HG02678 (cell line): Measurements from ENCODE around the gene SLC22A14.

ENCODE experiments used
- ATAC-seq: cut with Tn5 transposase; IDR thresholded peaks from one replicate; pipeline ENCODE4 v1.9.1; 2021; ENCODE audit warnings: mild to moderate bottlenecking, moderate library complexity; ENCODE audit not compliant: unreplicated experiment

SLC22A14 gene

DNA sequence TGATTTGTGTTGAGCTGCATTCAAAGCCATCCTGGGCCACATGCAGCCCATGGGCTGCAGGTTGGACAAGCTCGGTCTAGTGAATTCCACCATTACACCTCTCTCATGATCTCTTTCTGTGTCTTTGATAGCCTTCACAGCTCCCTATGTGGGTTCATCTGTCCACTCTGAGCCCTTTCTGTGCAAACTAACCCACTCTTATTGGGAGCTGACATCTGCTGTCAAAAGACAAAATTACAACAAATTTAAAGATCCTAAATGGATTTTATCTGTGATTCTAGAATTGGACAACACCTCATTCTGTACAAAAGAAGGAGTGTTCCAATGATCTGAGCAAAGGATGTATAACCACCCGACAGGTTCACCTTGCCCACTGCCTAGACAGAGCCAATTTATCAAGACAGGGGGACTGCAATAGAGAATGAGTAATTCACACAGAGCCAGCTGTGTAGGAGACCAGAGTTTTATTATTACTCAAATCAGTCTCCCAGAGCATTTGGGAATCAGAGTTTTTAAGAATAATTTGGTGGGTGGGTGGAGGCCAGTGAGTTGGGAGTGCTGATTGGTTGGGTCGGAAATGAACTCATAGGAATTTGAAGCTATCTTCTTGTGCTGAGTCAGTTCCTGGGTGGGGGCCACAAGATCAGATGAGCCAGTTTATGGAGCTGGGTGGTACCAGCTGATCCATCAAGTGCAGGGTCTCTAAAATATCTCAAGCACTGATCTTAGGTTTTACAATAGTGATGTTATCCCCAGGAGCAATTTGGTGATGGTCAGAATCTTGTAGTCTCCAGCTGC, 61.9 kb downstream of the SLC22A14 start:
- ATAC-seq, result no peak

GRCh38 chr3:38345879-38346586, 63.9 kb downstream of the SLC22A14 start:
- no peak for ATAC-seq

- ATAC-seq, result peak; percentile 98
Observed at GRCh38 chr3:38346587-38347410, 64.7 kb downstream of the SLC22A14 start, which contains the start of gene XYLB. TSS of gene XYLB (plus strand) at chr3:38346785. CDS start at chr3:38346869, 84 bp downstream.

DNA sequence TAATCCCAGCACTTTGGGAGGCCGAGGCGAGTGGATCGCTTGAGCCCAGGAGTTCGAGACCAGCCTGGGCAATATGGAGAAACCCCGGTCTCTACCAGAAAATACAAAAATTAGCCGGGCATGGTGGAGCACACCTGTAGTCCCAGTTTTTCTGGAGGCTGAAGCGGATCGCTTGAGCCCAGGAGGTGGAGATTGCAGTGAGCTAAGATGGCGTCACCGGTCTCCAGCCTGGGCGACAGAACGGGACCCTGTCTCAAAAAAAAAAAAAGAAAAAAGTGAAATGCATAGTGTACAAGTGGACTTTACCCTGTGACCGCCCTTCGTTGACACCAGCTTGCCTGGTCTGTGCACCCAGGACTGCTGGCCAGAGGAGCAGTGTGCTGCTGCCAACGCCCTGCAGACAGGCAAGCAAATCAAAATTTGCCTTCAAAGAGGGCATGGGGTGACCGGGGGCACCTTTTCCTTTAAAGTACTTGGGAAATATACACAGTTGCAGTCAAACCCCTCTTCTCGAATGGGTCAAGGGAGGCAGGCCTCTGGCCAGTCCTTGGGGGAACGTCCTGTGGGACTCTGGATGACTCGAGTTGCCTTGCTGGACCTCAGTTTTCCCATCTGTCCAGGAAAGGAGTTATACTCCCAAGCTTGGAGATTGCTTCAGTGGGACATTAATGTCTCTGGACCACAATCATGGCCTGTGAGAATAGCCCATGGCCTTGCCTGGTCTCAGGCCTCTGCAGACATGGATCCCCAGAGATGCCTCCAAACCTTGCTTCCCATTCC, 65.5 kb downstream of the SLC22A14 start:
- no peak for ATAC-seq

DNA sequence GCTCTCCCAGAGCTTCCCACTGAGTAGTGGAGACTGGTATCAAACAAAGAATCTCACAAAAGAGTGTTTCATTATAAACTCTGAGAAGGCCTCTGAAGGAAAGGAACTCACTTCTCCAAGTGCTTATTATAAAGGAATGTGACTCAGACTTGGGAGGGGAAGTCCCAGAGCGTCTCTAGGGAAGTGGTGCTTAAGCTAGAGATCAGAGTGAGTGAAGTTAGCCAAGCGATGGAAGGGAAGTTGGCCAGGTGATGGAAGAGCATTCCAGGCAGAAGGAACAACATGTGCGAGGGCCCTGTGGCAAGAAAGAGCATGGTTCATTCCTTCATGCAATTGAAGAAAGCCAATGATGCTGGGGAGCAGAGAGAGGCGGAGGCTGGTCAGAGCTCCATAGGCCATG, 66.8 kb downstream of the SLC22A14 start:
- ATAC-seq, result no peak

DNA sequence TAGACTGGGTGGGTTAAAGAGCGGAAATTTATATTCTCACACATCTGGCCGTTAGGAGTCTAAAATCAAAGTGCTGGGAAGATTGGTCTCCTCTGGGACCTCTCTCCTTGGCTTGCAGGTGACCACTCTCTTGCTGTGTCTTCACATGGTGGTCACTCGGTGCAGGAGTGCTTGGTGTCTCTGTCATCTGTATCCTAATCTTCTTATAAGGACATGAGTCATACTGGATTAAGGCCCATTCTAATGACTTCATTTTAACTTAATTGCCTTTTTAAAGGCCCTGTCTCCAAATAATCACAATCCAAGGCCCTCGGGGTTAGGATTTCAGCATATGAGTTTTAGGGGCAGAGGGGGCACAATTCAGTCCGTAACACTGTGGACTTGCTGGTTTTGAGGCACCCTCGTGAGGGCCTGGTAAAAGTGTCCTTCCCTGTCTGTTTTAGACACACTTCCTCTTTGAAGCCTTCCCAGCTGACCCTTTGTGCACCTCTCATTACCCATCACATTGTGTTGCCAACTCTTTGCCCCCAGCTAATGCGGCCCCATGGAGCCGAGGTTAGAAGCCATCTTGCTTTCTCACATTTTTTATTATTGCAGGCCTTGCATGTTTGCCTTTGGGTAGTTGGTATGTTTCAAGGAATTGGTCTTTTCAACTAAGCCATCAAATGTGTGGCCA, 67.7 kb downstream of the SLC22A14 start:
- no peak for ATAC-seq

DNA sequence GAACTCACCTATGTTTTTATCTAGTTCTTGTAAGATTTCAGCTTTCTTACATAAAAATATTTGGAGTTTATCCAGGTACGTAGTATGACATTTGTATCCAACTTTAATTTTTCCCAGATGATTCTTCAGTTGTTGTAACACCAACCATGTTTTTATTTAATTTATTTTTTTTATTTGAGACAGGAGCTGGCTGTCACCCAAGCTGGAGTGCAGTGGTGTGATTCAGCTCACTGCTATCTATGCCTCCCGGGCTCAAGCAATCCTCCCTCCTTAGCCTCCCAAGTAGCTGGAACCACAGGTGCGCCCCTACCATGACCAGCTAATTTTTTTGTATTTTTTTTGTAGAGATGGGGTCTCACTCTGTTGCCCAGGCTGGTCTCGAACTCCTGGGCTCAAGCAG, 71.1 kb downstream of the SLC22A14 start:
- no peak for ATAC-seq

GRCh38 chr3:38354588-38355330, 72.7 kb downstream of the SLC22A14 start:
- ATAC-seq, result no peak

DNA sequence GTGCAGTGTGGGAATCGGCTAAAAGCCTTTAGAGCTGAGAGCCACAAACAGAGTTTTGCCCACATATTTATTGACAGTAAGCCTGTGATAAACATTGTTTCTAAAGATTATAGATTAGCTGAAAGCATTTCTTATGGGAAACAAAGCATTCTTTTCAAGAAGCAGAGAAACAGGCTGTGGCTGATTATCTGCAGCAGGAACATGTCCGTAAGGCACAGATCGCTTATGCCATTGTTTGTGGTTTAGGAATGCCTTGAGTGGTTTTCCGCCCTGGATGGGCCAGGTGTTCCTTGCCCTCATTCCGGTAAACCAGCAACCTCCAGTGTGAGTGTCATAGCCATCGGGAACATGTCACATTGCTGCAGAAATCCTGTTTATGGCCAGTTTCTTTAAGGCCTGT, 76.9 kb downstream of the SLC22A14 start:
- ATAC-seq, result no peak

- no peak for ATAC-seq
Observed at GRCh38 chr3:38360345-38360744, 78.3 kb downstream of the SLC22A14 start.

DNA sequence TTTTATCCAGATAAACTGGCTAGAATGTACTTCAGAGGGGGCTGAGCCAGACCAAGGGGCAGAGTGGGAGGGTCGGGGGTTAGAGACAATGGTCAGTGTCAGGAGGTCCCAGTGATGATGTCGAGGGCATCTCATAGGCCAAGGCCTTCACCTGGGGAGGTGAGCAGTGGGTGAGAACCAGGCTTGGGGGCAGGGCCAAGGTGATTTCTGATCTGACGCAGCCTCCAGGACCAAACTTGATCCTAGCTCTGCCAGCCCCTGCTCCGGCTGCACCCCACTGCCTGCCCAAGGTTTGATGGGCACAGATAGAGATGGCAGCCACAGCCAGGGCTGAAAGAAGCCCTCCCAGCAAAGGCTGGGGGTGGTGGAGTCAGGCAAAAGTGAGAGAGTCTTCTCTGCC, 79.4 kb downstream of the SLC22A14 start:
- ATAC-seq, result no peak

DNA sequence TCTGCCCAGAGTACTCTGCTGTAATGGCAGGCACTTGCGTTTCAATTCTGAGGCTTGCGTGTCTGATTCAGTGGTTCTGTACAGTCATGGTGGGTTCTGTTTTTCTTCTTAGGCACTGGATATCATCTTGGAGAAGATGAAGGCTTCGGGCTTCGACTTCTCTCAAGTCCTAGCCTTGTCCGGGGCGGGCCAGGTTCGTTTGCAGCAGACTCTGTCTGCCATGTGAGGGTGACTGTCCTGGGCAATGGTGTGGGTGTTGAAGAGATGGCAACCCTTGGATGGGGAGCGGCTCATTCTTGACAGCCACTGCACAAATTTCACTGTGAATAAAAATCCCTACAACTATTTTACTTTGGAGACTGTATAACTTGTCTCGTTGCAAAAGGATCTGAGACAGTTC, 80.7 kb downstream of the SLC22A14 start:
- no peak for ATAC-seq

DNA sequence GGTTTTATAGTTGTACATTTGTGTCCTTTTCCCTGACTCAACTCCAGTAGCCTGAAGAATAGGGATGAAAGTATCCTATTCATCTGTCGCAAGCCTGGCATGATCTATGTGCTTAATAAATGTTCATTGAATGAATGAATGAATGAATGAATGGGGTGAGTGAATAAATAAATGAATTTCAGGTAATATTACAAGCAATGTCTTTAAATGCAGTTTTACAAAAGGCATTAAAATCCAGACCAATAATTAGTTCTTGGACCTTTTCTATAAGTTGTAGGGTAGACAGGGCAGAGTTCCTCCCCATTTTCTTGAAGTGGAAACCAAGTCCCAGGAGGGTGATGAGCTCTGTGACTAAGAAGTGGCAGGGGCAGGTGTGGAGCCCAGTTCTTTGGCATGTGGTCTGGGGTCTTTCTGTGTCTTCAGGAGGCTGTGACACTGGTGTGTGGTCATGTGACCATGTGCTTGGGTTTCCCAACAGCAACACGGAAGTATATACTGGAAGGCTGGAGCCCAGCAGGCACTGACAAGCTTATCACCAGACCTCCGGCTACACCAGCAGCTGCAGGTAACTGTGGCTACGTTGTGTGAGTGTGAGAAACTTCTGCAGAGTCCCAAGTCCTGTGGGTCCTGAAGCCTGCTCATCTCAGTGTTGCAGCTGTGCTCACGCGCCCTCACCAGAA, 82.8 kb downstream of the SLC22A14 start:
- no peak for ATAC-seq

- no peak for ATAC-seq
Observed at GRCh38 chr3:38365469-38366062, 83.5 kb downstream of the SLC22A14 start.

DNA sequence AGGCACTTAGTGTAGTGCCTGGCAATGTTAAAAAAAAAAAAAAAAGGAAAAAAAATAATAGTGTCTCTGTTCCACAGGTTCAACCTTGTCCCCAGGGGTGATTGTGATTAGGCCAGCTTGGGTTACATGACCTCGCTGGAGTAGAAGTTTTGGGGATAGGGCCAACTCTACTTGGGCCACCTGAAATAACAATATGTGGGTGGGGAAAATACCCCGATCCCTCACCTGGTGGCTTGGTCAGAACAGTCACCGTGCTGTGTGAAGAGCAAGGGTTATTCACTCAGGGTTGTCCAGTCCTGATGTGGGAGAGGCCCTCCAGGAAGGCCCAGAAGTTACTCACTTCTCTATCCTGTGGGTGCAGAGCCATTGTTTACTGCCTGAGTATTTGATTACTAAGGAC, 84.0 kb downstream of the SLC22A14 start:
- ATAC-seq, result no peak

DNA sequence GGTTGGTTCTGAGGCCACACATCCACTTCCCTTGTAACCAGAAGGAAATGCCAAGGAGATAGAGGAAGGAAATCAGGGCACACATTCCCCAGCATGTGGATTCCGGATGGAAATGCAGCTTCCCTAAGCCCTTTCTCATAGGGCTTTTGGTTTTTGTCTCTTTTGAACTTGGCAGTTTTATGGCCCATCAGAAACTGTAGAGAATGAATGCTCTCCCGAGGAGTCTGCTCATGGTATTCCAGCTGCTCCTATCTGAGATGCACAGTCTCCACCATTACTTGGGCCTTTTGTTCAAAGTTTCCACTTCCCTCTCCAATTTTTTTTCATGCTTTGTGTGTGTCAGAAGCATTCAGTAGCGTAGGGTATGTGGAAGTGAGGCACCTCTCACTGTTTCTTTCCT, 85.7 kb downstream of the SLC22A14 start:
- ATAC-seq, result no peak
